AG08396 (cell line): ENCODE data around the gene CCDC136.

ENCODE experiments used
- DNase-seq: peaks from one replicate; pipeline ENCODE4 v3.0.0; 2012; ENCODE audit warnings: low spot score, mixed read lengths

CCDC136 gene

GRCh38 chr7:128844777-128845311 is 53.1 kb downstream of the CCDC136 start:
- DNase-seq, result no peak

- no peak for DNase-seq
Measured at GRCh38 chr7:128845475-128845874, 53.7 kb downstream of the CCDC136 start.

GRCh38 chr7:128845987-128846386 is 54.2 kb downstream of the CCDC136 start:
- no peak for DNase-seq

- DNase-seq, result no peak
Measured at GRCh38 chr7:128846781-128847444, 55.1 kb downstream of the CCDC136 start.

- no peak for DNase-seq
Measured at GRCh38 chr7:128847721-128848211, 56.0 kb downstream of the CCDC136 start.

GRCh38 chr7:128848289-128849155 is 56.8 kb downstream of the CCDC136 start:
- DNase-seq, result no peak

GRCh38 chr7:128849156-128849515 is 57.4 kb downstream of the CCDC136 start:
- no peak for DNase-seq

GRCh38 chr7:128849804-128850490 is 58.2 kb downstream of the CCDC136 start:
- DNase-seq, result no peak

GRCh38 chr7:128852537-128853254 is 60.9 kb downstream of the CCDC136 start:
- DNase-seq, result no peak

- no peak for DNase-seq
Measured at GRCh38 chr7:128853799-128854198, 62.0 kb downstream of the CCDC136 start.

GRCh38 chr7:128854396-128854795 is 62.6 kb downstream of the CCDC136 start:
- DNase-seq, result no peak

- DNase-seq, result no peak
Measured at GRCh38 chr7:128855559-128855958, 63.8 kb downstream of the CCDC136 start.

GRCh38 chr7:128856001-128856718 is 64.4 kb downstream of the CCDC136 start:
- no peak for DNase-seq

GRCh38 chr7:128858380-128859231 is 66.8 kb downstream of the CCDC136 start:
- DNase-seq, result no peak

GRCh38 chr7:128859232-128860157 is 67.7 kb downstream of the CCDC136 start:
- no peak for DNase-seq

GRCh38 chr7:128860158-128861073 is 68.6 kb downstream of the CCDC136 start:
- peak; percentile 48 for DNase-seq

GRCh38 chr7:128861957-128862570 is 70.3 kb downstream of the CCDC136 start:
- DNase-seq, result no peak
